Peyer's patch (tissue), 4 donors: ENCODE results near the gene FOXK1.

Experiments used
- CTCF ChIP-seq, 6 experiments: fragments of 450-650 bp in 4 of 6; fragments of 200-600 bp in 2 of 6; sonication (generic) in 1 of 6; IDR thresholded peaks; one replicate each; pipeline ENCODE4 v1.5.1; 2017 to 2019; ENCODE audit warnings: antibody characterized with exemption in 6 of 6, mild to moderate bottlenecking in 3 of 6, moderate library complexity in 1 of 6
- POLR2A ChIP-seq, 2 donors: fragments of 450-650 bp; IDR thresholded peaks; one replicate each; pipeline ENCODE4 v1.5.1; 2017; ENCODE audit warnings: antibody characterized with exemption in 2 of 2, mild to moderate bottlenecking in 2 of 2, moderate library complexity in 2 of 2

GRCh38 chr7:4711093-4711492, 29.0 kb downstream of the FOXK1 start:
- TF ChIP-seq POLR2A (IDR thresholded peaks at IDR 0.05) (no peak), CTCF (IDR thresholded peaks at IDR 0.05) (no peak)
